HG03280 (cell line): Measurements from ENCODE around the gene ANKRD6.
"Not testable (repeated sequence)": the region's sequence is repeated elsewhere in the genome, so short reads cannot be mapped to it uniquely, and the experiment has no call there.

Source experiments
- ATAC-seq: cut with Tn5 transposase; IDR thresholded peaks from one replicate; pipeline ENCODE4 v1.9.1; 2021; ENCODE audit warnings: mild to moderate bottlenecking, moderate library complexity; ENCODE audit not compliant: unreplicated experiment

ANKRD6 gene

GRCh38 chr6:89591745-89592144 lies 158.8 kb downstream of the ANKRD6 start:
- no peak for ATAC-seq

DNA sequence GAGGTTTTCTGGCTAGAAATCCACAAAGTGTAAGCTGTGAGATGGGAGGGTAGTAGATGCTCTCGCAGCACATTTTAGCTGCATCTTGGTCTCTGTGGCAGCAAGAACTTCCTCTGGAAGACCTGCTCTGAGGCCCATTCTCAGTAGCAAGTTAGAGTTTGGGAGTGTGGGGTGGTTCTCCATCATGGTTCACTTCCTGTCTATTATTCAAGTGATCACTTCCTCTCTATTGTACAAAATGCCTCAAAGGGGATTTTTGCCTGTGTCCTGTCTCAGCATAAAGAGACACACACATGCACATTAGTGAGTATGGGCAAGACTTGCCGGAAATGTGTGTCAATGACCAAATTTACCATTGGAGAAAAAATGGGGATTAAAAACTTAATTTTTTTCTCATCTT lies 163.1 kb downstream of the ANKRD6 start:
- ATAC-seq: peak; percentile 81

DNA sequence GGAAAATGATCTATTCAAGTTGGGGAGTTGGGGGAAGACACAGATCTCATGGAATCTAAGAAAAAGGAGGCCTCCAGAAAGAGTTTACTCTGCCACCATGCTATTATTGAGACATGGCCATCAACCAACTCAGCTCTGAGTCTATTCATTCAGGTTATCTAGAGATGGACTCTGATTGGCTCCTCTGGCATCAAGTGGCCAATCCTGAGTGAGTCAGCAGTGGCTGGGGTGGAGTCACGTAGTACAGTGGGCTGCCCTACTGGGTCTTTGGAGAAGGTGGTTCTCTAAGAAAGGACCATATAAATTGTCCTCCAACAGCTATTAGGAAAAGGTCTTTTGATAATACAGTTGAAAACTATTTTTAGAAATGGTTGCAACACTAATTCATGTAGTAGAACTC lies 163.5 kb downstream of the ANKRD6 start:
- ATAC-seq: no peak

DNA sequence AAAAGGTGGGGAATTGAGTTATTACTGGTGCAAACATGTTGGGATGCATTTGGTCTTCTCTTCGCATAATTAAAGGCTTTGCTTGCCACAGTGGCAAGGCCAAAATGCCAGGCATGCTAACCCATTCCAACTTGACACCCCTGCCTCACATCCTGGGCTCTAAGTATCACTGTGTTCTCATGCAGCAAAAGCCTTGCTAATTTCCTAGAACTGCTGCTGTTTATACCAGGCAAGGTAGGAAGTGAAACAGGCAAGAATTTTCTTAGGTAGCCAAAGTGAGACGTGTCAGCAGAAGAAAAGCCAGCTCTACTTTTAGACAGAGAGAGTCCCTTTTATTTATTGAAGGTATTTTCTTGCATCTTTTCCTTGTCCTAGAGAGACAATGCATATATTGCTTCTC lies 164.4 kb downstream of the ANKRD6 start:
- ATAC-seq: no peak

DNA sequence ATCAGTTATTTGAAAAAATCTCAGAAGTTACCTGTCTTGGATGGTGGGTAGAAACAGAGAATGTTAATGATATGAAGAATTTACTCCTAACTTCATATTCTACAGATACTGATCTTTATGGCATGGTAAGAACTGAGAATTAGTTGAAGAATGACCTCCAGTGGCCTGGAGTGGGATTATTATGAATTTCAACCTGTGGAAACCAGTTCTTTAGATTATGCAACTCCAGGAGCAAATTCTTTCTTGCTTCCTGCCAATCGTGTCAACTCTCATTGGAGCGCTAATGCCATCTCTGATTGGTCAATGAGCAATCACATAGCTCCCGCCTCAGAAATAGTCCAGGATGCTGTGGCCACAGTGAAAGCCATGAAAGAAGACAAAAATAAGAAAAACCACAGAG lies 165.0 kb downstream of the ANKRD6 start:
- ATAC-seq: no peak

DNA sequence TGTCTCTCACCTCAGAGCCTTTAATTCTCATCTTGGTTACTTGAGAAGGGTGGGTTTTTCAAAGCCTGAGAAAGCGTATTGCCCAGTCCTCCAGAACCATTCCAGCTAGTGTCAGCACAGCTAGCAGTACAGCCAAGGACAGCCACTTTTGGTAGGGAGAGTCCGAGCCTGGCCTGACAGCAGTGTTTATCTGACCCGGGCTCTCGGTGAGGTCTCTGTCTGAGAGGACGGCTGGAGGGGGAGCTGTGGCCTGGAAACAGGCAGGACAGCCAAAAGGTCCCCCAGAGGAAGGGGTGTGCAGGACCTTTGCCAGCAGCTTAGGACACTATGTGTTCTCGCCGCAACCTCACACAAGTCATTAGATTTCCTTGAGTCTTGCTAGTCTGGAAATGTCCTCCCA lies 166.8 kb downstream of the ANKRD6 start:
- no peak for ATAC-seq

GRCh38 chr6:89602166-89602565 lies 169.2 kb downstream of the ANKRD6 start:
- no peak for ATAC-seq

GRCh38 chr6:89604653-89605052 lies 171.7 kb downstream of the ANKRD6 start:
- no peak for ATAC-seq

DNA sequence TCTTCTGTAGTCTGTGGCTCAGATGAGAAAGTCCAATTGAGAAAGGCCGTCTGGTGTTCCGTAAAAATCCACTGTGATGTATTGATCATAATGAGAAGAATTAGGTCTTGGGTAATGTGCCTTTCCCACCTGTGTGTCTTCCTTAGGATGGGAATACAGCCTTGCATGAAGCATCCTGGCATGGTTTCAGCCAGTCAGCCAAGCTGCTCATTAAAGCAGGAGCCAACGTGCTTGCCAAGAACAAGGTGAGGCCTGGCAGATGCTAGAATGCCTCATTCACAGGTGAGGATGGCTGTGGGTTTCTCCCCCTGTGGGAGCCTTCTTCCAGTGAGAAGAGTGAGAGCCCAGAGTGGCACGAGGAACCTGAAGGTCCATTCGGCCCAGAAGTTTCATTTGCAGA lies 172.9 kb downstream of the ANKRD6 start:
- no peak for ATAC-seq

DNA sequence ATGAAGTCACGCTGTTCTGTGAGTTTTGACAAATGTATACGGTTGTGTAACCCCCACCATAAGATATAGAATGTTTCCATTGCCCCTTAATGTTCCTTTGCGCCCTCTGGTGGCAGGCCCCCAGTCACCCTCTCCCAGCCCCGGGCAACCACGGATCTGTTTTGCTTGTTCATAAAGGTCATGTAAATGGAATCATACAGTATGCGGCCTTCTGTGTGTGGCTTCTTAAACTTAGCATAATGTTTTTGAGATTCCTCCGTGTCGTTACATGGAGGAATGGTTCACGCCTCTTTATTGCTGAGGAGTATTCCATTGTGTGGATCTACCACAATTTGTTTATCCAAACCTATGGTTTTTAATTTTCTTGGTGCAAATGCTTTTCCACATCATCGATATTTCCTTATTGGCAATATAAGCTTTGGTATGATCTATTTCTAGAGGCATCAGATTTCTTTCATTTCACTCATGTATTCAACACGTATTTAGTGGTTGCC lies 177.2 kb downstream of the ANKRD6 start:
- ATAC-seq: peak; percentile 76

DNA sequence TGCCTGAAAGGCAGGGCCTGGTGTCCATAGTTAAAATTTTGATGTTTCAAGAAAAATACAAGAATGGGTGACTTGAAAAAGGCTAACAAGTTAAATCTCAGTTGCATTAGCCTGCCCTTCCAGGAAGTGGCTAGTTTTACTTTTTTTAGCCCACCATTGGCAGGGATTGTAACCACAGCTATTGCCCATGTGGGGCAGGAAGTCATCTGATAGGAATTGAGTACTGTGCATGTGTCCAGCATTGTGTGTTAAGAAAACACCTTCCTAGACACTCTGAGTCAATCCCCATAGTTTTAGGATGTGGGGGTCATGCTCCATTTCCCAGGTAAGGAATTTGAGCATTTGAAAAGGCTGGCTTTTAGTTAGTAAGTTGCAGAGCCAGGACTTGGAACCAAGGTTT lies 178.7 kb downstream of the ANKRD6 start:
- ATAC-seq: no peak

- ATAC-seq: no peak
Observed at GRCh38 chr6:89612121-89612520, 179.2 kb downstream of the ANKRD6 start.

DNA sequence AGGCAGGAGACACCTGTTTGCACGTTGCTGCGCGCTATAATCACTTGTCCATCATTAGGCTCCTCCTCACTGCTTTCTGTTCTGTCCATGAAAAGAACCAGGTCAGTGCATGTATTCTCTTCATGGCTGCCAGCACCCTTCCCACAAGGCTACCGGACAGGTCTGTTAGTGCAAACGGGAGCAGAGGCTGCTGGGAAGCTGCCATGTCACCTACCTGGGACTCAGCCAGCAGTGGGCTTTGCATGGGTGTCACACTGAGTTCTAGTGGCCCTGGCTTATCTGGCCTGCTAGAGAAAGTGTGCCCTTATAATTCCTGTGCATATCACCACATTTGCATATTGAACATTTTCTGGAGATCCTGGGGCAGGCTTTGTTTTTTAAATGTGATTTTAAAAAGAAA lies 180.8 kb downstream of the ANKRD6 start:
- no peak for ATAC-seq

DNA sequence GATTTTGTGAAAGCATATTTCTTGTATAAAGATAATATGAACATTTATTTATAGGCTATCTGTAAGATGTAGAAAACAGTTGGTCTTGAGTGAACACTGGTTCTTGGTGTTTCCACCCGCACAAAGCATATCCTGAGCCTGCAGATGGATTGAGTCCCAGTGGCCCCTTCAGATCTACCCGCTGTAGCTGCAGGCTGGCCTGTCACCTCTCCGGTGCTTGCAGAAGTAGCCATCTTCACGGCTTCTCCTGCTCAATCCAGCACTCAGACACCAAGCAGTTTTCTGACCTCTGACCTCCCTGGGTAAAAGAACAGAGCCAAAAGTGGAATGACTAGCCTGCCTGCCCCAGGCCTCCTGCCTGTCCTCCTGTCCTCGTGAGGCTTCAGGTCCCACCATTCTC lies 182.9 kb downstream of the ANKRD6 start:
- no peak for ATAC-seq

GRCh38 chr6:89616531-89616930 lies 183.6 kb downstream of the ANKRD6 start:
- no peak for ATAC-seq

GRCh38 chr6:89618026-89618425 lies 185.1 kb downstream of the ANKRD6 start:
- no peak for ATAC-seq

DNA sequence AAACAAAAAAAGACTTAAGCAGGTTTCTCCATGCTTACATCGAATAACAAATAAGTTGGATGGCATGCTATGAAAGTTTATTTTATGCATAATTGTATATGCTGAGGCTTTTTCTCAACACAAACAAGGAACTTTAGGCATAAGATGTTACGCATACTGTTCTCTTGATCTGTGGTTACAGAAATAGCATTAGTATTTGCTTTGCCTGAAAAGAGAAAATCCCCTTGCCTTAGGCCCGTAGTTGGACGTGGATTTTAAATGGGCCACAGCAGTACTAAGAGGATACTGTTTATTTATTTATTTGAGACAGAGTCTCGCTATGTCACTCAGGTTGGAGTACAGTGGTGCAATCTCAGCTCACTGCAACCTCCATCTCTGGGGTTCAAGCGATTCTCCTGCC lies 186.6 kb downstream of the ANKRD6 start:
- no peak for ATAC-seq

GRCh38 chr6:89623749-89624148 lies 190.8 kb downstream of the ANKRD6 start:
- no peak for ATAC-seq

GRCh38 chr6:89630488-89630887 lies 197.5 kb downstream of the ANKRD6 start:
- ATAC-seq: no peak

- ATAC-seq: not testable (repeated sequence)
Observed at GRCh38 chr6:89636412-89636811, 203.5 kb downstream of the ANKRD6 start.

DNA sequence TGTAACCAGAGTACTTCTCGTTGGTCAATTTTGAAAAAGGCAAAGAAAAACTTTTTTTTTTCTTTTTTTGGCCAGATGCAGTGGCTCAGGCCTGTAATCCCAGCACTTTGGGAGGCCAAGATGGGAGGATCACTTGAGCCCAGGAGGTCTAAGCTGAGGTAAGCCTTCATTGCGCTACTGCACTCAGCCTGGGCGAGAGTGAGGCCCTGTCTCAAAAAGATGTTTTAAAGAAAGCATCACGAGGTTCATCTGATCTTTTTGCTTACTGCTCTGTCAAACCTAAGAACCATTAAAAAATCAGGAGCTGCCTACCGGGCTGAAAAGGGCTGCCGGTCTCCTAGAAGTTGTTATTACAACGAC lies 205.0 kb downstream of the ANKRD6 start:
- ATAC-seq: peak; percentile 5

DNA sequence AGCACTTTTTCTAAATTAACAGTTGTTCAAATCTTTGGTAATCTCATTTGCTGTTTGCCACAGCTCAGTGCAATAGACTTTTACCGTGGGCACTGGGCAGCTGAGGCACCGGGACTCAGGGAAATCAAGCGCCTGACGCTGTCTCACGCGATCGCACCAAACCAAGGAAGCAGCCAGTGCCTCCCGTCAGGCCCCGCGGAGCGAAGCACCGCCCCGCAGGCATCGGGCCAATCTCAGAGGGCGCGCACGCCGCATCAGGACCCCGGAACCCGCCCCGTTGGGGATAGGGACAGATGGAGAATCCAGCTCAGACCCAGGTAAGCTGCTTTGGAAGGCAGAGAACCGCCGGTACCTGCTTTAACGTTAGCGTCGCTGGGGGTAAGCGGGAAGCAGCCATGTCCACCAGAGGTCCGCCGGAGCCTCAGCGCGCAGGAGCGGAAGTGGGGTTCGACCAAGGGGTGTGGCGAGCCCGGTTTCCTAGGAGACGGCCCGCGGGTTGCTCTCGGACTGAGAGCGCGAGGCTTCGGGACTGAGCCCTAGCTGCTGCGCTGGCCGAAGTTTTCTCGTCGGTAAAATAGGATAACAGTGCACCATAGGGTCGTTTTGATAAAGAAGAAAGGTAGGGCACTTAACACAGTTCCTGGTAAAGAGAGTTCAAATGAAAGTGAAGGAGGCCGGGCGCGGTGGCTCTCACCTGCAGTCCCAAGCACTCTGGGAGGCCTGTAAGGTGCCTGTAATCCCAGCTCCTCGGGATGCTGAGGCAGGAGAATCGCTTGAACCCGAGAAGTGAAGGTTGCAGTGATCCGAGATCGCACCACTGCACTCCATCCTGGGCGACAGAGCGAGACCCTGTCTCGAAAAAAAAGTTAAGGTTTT lies 205.6 kb downstream of the ANKRD6 start, which contains the start of gene LYRM2:
LYRM2 (minus strand) TSS at position 428 of the 876 bp plus-strand sequence; CDS start at position 397, 31 bp downstream.
- ATAC-seq: peak; percentile 99

DNA sequence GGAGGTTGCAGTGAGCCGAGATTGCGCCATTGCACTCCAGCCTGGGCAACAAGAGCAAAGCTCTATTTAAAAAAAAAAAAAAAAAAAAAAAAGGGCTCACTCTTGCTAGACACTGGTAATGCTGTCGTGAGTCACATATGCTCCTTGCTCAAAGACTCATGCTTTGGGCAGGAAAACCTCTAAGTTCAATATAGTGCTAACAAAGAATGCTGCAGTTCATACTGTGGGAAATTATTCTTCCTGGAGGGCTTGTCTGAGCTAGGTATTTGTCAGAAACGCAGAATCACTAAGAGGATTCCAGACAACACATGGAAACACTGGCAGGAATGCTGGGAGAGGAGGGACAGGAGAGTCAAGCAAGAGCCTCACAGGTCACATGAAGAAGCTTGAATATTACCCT lies 207.9 kb downstream of the ANKRD6 start:
- ATAC-seq: no peak
